H9 (cell line): ENCODE data around the gene NEAT1. TPM values are rescaled to one million over a fixed set of nuclear protein-coding genes. Genes with fewer than 3 reads are reported as not detected.

Source experiments
- DNase-seq: peaks from one replicate; pipeline ENCODE4 v3.0.0-alpha.2; 2017
- H2AFZ ChIP-seq: one replicate; pipeline ENCODE4 v1.6.1; 2013; ENCODE audit warnings: mild to moderate bottlenecking, low read length, control low read depth, moderate library complexity
- H2AK5ac ChIP-seq: 2 replicates; pipeline ENCODE4 v1.6.1; 2013; ENCODE audit warnings: low read length, control low read depth, mixed read lengths; ENCODE audit not compliant: insufficient read length
- H2BK120ac ChIP-seq: one replicate; pipeline ENCODE4 v1.6.1; 2013; ENCODE audit warnings: low read depth, mild to moderate bottlenecking, low read length, control low read depth, inconsistent platforms; ENCODE audit not compliant: poor library complexity, severe bottlenecking
- H2BK12ac ChIP-seq: 2 replicates; pipeline ENCODE4 v1.6.1; 2013; ENCODE audit warnings: low read length, control low read depth, mixed read lengths, low read depth; ENCODE audit not compliant: insufficient read length
- H2BK15ac ChIP-seq: 2 replicates; pipeline ENCODE4 v1.6.1; 2013; ENCODE audit warnings: low read depth, low read length, control low read depth
- H2BK20ac ChIP-seq: one replicate; pipeline ENCODE4 v1.6.1; 2013; ENCODE audit warnings: low read depth, mild to moderate bottlenecking, low read length, control low read depth, inconsistent platforms; ENCODE audit not compliant: poor library complexity, severe bottlenecking
- H2BK5ac ChIP-seq: 2 replicates; pipeline ENCODE4 v1.6.1; 2013; ENCODE audit warnings: low read length, control low read depth, mixed read lengths; ENCODE audit not compliant: insufficient read length
- H3K14ac ChIP-seq: 2 replicates; pipeline ENCODE4 v1.6.1; 2013; ENCODE audit warnings: low read length, control low read depth; ENCODE audit not compliant: insufficient read depth
- H3K18ac ChIP-seq: 2 replicates; pipeline ENCODE4 v1.6.1; 2013; ENCODE audit warnings: low read depth, mild to moderate bottlenecking, mixed read lengths, low read length, control low read depth; ENCODE audit not compliant: insufficient read length
- H3K23ac ChIP-seq: 2 replicates; pipeline ENCODE4 v1.6.1; 2013; ENCODE audit warnings: low read length, control low read depth, mixed read lengths, low read depth; ENCODE audit not compliant: insufficient read length
- H3K23me2 ChIP-seq: 2 replicates; pipeline ENCODE4 v1.6.1; 2013; ENCODE audit warnings: low read depth, mild to moderate bottlenecking, mixed read lengths, low read length, control low read depth; ENCODE audit not compliant: insufficient read length, poor library complexity, severe bottlenecking
- H3K27ac ChIP-seq: 2 replicates; pipeline ENCODE4 v1.5.1; 2013; ENCODE audit warnings: low read length, control low read depth, mixed read lengths, low read depth; ENCODE audit not compliant: insufficient read length
- H3K27me3 ChIP-seq: 2 replicates; pipeline ENCODE4 v1.6.1; 2013; ENCODE audit warnings: low read length, control low read depth, inconsistent platforms; ENCODE audit not compliant: insufficient read depth
- H3K4ac ChIP-seq: 2 replicates; pipeline ENCODE4 v1.6.1; 2013; ENCODE audit warnings: low read depth, mild to moderate bottlenecking, control low read depth, inconsistent platforms, low read length, moderate library complexity
- H3K4me1 ChIP-seq: 2 replicates; pipeline ENCODE4 v1.6.1; 2013; ENCODE audit warnings: low read length, control low read depth, inconsistent platforms; ENCODE audit not compliant: insufficient read depth
- H3K4me2 ChIP-seq: 2 replicates; pipeline ENCODE4 v1.6.1; 2013; ENCODE audit warnings: low read length, control low read depth, mixed read lengths; ENCODE audit not compliant: insufficient read length, insufficient read depth
- H3K56ac ChIP-seq: 2 replicates; pipeline ENCODE4 v1.6.1; 2013; ENCODE audit warnings: low read depth, mild to moderate bottlenecking, mixed read lengths, low read length, control low read depth; ENCODE audit not compliant: insufficient read length
- H3K79me1 ChIP-seq: 2 replicates; pipeline ENCODE4 v1.6.1; 2013; ENCODE audit warnings: low read depth, mild to moderate bottlenecking, moderate library complexity, low read length, control low read depth, inconsistent platforms; ENCODE audit not compliant: insufficient read depth, poor library complexity, severe bottlenecking
- H3K79me2 ChIP-seq: 2 replicates; pipeline ENCODE4 v1.6.1; 2013; ENCODE audit warnings: low read length, control low read depth, inconsistent platforms; ENCODE audit not compliant: insufficient read depth
- H3K9ac ChIP-seq: 2 replicates; pipeline ENCODE4 v1.6.1; 2013; ENCODE audit warnings: low read length, control low read depth, mixed read lengths; ENCODE audit not compliant: insufficient read length; ENCODE audit errors: extremely low read depth
- H3K9me3 ChIP-seq: one replicate; pipeline ENCODE4 v1.6.1; 2013; ENCODE audit warnings: low read depth, low read length, inconsistent platforms; ENCODE audit not compliant: control insufficient read depth
- H3T11ph ChIP-seq: one replicate; pipeline ENCODE4 v1.6.1; 2013; ENCODE audit warnings: mild to moderate bottlenecking, low read length, control low read depth, inconsistent platforms
- H4K20me1 ChIP-seq: one replicate; pipeline ENCODE4 v1.6.1; 2013; ENCODE audit not compliant: control insufficient read depth, insufficient read length, insufficient read depth
- H4K5ac ChIP-seq: 2 replicates; pipeline ENCODE4 v1.6.1; 2013; ENCODE audit warnings: low read depth, mild to moderate bottlenecking, mixed read lengths, low read length, control low read depth; ENCODE audit not compliant: insufficient read length
- H4K8ac ChIP-seq: replicated peaks from 2 replicates; pipeline ENCODE4 v1.6.1; 2013; ENCODE audit warnings: low read length, control low read depth, mixed read lengths, low read depth; ENCODE audit not compliant: insufficient read length
- H4K91ac ChIP-seq: 2 replicates; pipeline ENCODE4 v1.6.1; 2013; ENCODE audit warnings: low read depth, mild to moderate bottlenecking, moderate library complexity, mixed read lengths, low read length, control low read depth; ENCODE audit not compliant: insufficient read length
- H3K27ac Mint-ChIP-seq, 3 experiments: 2 replicates in 2 of 3; 3 replicates in 1 of 3; pipeline ENCODE4 v1.8.0; 2020 to 2021; ENCODE audit warnings: mixed read lengths in 3 of 3, mild to moderate bottlenecking in 1 of 3, moderate library complexity in 1 of 3
- H3K27me3 Mint-ChIP-seq: 2 replicates; pipeline ENCODE4 v1.8.0; 2021; ENCODE audit warnings: low read depth, mild to moderate bottlenecking, moderate library complexity, mixed read lengths
- H3K36me3 Mint-ChIP-seq, 3 experiments: 2 replicates in 2 of 3; 3 replicates in 1 of 3; pipeline ENCODE4 v1.8.0; 2020 to 2021; ENCODE audit warnings: low read depth in 3 of 3, mixed read lengths in 3 of 3; ENCODE audit not compliant: insufficient read depth in 1 of 3
- H3K4me1 Mint-ChIP-seq, 2 experiments: 2 replicates each; pipeline ENCODE4 v1.8.0; 2020; ENCODE audit warnings: mixed read lengths in 2 of 2
- H3K4me3 Mint-ChIP-seq, 2 experiments: 2 replicates in 1 of 2; 3 replicates in 1 of 2; pipeline ENCODE4 v1.8.0; 2020 to 2021; ENCODE audit warnings: mild to moderate bottlenecking in 2 of 2, mixed read lengths in 2 of 2, moderate library complexity in 1 of 2
- H3K9me3 Mint-ChIP-seq, 2 experiments: 2 replicates in 1 of 2; 3 replicates in 1 of 2; pipeline ENCODE4 v1.8.0; 2020; ENCODE audit warnings: mild to moderate bottlenecking in 2 of 2, mixed read lengths in 2 of 2, moderate library complexity in 1 of 2
- WGBS: extraction: QIAGEN DNeasy Blood & Tissue Kit; methylation state at CpG from one replicate; pipeline ENCODE4 v1.1.7; 2013; ENCODE audit warnings: missing lambda C conversion rate, low lambda C conversion rate, mixed read lengths; ENCODE audit not compliant: insufficient read length; ENCODE audit errors: extremely low coverage; 5-methylcytosine and 5-hydroxymethylcytosine counted together
- total RNA-seq: library from RNA; stranded (reverse); gene quantifications from 2 replicates; pipeline ENCODE4 v1.2.1, GENCODE V29; 2021
- TF ChIP-seq, protein P1 (sequence below): fragments of 200-600 bp; sonication (generic); conservative IDR thresholded peaks from 3 replicates; pipeline ENCODE4 v1.8.0; 2021; ENCODE audit warnings: antibody characterized with exemption, mild to moderate bottlenecking

The NEAT1 gene
- total RNA-seq, 1 experiment from 2014 or later, result 12.7 TPM

DNA sequence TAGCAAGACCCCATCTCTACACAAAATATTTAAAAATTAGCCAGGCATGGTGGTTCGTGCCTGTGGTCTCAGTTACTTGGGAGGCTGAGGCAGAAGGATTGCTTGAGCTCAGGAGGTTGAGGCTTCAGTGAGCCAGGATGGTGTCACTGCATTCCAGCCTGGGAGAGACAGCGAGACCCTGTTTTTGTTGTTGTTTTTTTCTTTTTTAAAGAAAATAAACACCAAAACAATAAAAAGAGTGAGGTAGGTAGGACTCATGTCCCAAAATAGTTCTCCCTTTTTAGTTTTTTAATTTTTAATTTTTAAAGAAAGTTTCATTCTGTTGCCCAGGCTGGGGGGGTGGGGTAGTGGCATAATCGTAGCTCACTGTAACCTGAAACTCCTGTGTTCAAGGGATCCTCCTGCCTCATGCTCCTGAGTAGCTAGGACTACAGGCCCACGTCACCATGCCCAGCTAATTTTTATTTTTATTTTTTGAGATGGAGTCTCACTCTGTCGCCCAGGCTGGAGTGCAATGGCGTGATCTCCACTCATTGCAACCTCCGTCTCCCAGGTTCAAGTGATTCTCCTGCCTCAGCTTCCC is 50.8 kb downstream of the NEAT1 start:
- H3K27ac ChIP-seq, result no peak overlapping the region
- H2AK5ac ChIP-seq, result no peak overlapping the region
- no peak overlapping the region for H3K9ac ChIP-seq
- no peaks in the 10 kb centered on the region for H3K9me3 ChIP-seq
- H3K4me2 ChIP-seq, result no peak overlapping the region
- no peak overlapping the region for H2BK15ac ChIP-seq
- H2BK120ac ChIP-seq, result no peak overlapping the region
- H3K4me1 ChIP-seq, result peaks cover 3% of the 10 kb centered on the region; the same call in 1 of the 2 replicates
- WGBS, result no CpG with 5 or more reads among the region's 7 CpGs
- no peak for DNase-seq
- no peaks in the 10 kb centered on the region for H3K79me2 ChIP-seq
- Mint-ChIP-seq H3K9me3 (no peaks in the 10 kb centered on the region; a peak in 2 of 5 replicates), H3K27ac (no peak overlapping the region), H3K4me3 (no peak overlapping the region), H3K27me3 (peaks cover 8% of the 10 kb centered on the region), H3K36me3 (no peaks in the 10 kb centered on the region), H3K4me1 (peaks cover 15 to 17% of the 10 kb centered on the region in 2 experiments)
- H4K20me1 ChIP-seq, result no peaks in the 10 kb centered on the region
- H3T11ph ChIP-seq, result no peak overlapping the region
- no peak overlapping the region for H2AFZ ChIP-seq
- TF ChIP-seq, protein P1, sequence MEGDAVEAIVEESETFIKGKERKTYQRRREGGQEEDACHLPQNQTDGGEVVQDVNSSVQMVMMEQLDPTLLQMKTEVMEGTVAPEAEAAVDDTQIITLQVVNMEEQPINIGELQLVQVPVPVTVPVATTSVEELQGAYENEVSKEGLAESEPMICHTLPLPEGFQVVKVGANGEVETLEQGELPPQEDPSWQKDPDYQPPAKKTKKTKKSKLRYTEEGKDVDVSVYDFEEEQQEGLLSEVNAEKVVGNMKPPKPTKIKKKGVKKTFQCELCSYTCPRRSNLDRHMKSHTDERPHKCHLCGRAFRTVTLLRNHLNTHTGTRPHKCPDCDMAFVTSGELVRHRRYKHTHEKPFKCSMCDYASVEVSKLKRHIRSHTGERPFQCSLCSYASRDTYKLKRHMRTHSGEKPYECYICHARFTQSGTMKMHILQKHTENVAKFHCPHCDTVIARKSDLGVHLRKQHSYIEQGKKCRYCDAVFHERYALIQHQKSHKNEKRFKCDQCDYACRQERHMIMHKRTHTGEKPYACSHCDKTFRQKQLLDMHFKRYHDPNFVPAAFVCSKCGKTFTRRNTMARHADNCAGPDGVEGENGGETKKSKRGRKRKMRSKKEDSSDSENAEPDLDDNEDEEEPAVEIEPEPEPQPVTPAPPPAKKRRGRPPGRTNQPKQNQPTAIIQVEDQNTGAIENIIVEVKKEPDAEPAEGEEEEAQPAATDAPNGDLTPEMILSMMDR, result no peak
- H3K56ac ChIP-seq, result no peak overlapping the region
- H2BK12ac ChIP-seq, result no peak overlapping the region
- H3K4ac ChIP-seq, result no peak overlapping the region
- H4K91ac ChIP-seq, result no peak overlapping the region
- H3K23me2 ChIP-seq, result peaks cover 10% of the 10 kb centered on the region
- no peak overlapping the region for H3K18ac ChIP-seq
- H4K5ac ChIP-seq, result no peak overlapping the region
- no peaks in the 10 kb centered on the region for H3K27me3 ChIP-seq
- H3K23ac ChIP-seq, result no peak overlapping the region
- no peak overlapping the region for H3K14ac ChIP-seq
- no peak overlapping the region for H2BK5ac ChIP-seq
- no peaks in the 10 kb centered on the region for H3K79me1 ChIP-seq
- no peak overlapping the region for H2BK20ac ChIP-seq
- no peak overlapping the region for H4K8ac ChIP-seq
